Activated T-cell treated with anti-CD3 and anti-CD28 coated beads for 4 hours (primary cell): ENCODE measurements around the gene PREX1.

ENCODE experiments used
- DNase-seq: peaks from one replicate; pipeline ENCODE4 v3.0.0-alpha.2; 2020

Gene PREX1

DNA sequence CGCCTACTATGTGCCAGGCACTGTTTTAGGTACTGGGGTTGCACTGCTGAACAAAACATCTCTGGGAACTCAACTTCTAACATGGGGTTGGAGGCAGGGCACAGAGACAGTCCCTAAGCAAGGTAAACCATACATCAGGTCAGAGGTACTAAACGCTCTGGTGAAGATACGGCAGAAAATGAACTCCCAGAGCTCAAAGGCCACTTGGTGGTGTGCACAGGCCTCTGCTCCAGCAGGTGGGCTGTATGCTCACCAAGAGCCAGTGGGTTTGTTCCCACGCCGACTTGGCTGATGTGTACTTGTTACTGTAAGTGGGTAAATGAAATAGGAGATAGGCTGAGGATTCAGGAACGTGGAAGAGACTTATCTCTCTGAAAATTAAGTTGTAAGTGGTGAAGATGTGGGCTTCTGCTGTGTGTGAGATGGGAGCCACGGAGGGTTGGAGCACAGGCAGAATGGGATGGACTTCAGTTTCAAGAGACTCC, 133.4 kb downstream of the PREX1 start:
- DNase-seq, result no peak

GRCh38 chr20:48691523-48691922, 136.3 kb downstream of the PREX1 start:
- no peak for DNase-seq

DNA sequence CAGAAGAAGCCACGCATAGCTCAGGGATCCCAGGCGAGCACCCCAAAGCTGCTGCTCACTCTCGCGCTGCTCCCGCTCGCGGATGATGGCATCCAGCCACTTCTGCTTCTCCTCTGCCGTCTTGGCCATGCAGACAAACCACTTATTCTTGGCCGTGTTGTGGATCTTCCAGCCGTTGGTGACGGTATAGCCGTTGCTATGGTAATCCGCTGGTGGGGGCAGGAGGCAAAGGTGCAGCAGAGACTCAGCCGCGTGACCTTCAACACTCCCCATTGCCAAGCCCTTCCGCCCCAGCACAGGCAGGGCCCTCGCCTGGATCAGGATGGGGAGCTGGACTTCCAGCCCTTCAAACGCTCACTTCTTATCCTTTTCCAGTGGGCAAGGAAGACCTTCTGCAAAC, 136.9 kb downstream of the PREX1 start:
- no peak for DNase-seq

GRCh38 chr20:48689874-48690571, 137.8 kb downstream of the PREX1 start:
- no peak for DNase-seq

DNA sequence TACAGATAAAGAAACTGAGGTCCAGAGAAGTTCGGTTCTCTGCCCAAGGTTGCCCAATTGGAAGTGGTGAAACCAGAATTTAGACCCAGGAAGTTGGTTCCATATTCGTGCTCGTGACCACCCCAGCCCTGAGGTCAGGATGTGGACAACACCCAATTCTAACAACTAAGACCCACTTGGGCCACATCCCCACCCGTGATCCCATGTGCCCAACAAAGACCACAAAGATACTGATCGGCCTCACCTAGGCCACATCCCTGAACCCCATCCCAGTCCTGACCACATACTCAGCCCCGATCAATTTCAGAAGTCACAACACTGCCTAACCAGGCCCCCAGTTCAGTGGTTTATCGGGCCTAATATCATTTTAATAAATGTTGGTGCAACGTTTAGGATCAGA, 138.4 kb downstream of the PREX1 start:
- DNase-seq, result no peak

GRCh38 chr20:48688579-48688978, 139.2 kb downstream of the PREX1 start:
- no peak for DNase-seq

- no peak for DNase-seq
These were observed 140.5 kb downstream of the PREX1 start for GRCh38 chr20:48687117-48687800.

- DNase-seq, result no peak
These were observed 141.3 kb downstream of the PREX1 start for GRCh38 chr20:48686238-48687116.

DNA sequence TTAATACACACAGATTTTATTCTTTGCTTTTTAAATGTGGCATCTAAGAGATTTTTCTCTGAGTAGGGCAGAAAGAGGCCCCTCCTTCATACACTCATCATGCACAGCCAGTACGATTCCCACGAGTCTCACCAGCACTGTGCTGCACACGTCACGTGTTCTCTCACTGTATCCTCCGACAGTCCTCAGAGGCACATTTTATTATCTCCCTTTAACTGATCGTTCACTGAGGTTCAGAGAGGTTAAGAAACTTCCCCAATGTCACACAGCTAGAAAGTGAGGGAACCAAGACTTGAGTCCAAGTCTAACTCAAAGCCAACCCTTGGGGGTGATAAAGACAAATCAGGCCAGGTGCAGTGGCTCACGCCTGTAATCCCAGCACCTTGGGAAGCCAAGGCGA, 142.5 kb downstream of the PREX1 start:
- no peak for DNase-seq

GRCh38 chr20:48684501-48685041, 143.2 kb downstream of the PREX1 start:
- DNase-seq, result no peak

- DNase-seq, result no peak
These were observed 144.2 kb downstream of the PREX1 start for GRCh38 chr20:48683467-48684175.

DNA sequence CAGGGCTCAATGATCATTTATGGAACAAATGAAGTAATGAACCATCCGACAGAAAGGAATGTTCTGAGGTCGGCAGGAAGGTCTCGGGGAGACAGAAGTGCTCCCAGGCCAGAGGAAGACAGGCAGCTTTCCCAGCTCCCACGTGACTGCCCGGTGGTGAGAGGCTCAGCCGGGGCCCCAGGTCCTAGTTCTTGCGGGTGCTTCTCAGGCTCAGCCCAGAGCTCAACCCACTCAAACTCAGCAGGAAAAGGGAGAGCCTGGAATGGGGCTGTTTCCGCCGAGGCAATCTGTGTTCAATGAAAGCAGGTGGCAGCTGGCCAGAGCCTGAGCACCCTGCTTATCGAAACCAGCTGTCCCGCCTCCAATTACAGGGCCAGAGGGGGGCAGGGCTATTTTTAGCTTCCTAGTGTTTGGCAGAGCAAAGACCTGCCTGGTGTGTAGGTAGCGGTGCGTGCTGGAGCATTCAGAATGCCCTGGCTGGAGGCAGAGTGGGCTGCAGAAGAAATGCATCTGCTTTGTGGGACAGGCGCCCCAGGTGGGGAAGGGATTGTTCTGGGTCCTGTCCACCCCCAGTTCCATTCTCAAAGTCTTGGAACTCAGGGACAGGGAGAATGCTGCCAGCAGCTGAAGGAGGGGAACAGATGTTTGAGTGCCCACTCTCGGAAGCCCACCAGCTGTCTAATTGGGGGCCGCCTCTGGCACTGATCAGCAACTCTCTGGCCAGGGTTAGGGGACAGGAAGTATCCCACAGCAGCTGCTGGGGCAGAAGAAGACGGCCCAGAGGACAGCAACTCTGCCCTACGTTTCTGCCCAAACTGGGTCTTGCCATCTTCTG, 145.1 kb downstream of the PREX1 start:
- DNase-seq, result no peak

GRCh38 chr20:48681873-48682426, 145.8 kb downstream of the PREX1 start:
- no peak for DNase-seq

GRCh38 chr20:48681201-48681872, 146.5 kb downstream of the PREX1 start:
- DNase-seq, result no peak

DNA sequence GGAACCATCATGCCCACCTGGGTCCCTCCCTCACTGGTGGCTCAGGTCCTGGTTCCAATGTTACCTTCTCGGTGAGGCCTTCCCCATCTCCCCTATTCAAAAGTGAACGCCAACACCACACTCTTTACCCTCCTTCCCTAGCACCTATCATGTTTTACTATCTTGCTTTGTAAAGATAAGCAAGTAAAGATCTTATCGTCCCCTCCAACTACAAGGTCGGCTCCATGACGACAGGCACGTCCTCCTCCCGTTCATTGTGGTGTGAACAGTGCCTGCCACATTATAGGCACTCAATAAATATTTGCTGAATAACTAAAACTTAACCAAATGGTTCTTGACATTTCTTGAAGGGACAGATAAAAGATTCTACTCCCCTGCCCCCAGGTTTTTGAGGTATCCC, 147.1 kb downstream of the PREX1 start:
- DNase-seq, result no peak

GRCh38 chr20:48679599-48679998, 148.2 kb downstream of the PREX1 start:
- no peak for DNase-seq

GRCh38 chr20:48679011-48679410, 148.8 kb downstream of the PREX1 start:
- no peak for DNase-seq

GRCh38 chr20:48678421-48678820, 149.4 kb downstream of the PREX1 start:
- no peak for DNase-seq

DNA sequence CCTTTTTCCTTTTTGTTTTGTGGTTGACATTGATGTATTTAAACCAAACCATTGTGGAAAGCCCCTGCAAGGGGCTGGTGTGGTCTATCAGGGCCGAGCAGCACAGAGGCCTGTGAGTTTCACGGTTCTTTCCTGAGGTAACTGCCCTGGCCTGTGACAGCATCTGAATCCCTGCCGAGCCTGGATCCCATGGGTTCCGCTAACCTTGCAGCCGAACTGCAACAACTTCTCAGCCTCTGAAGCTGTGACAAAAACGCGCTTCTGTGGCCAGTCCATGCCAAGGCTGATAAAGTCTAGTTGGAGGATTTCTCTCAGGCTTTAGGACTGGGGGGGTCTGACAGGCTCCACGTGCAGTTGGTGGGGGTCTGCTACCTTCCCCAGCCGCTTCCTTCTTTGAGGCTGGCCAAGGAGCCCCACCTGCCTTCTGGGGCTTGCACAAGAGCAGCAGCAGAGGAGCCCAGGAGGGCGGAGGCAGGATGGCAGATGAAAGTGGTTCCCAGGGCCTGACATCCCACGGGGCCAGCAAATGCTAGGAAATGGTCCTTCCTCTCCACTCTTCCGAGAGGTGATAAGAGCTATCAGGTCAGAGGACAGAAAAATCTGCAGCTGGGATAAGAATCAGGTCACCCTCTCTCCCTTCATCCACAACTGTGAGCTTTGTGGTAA, 150.9 kb downstream of the PREX1 start:
- no peak for DNase-seq

GRCh38 chr20:48676125-48676524, 151.7 kb downstream of the PREX1 start:
- no peak for DNase-seq
